ENCODE results near the gene AOX1.

GRCh38 chr2:200640176-200640575, 54.4 kb downstream of the AOX1 start:
- TF ChIP-seq CTCF (IDR thresholded peaks at IDR 0.05; ENCODE audit: low read length) (no peak), EZH2phosphoT487 (IDR thresholded peaks at IDR 0.05; ENCODE audit: low read length) (no peak), EZH2 (optimal IDR thresholded peaks at IDR 0.05; ENCODE audit: low read depth, low read length) (no peak)

Data from MM.1S (cell line).